Spinal cord (tissue), 10 donors: ENCODE measurements around the gene POMP. TPM values are rescaled to one million over a fixed set of nuclear protein-coding genes. Genes with fewer than 3 reads are reported as not detected.

Experiments used
- DNase-seq, 6 donors: peaks; one replicate each; pipeline versions ENCODE4 v3.0.0 to v3.0.0-alpha.2; 2013 to 2015; ENCODE audit warnings: low spot score in 6 of 6, low read depth in 4 of 6
- H3K27ac ChIP-seq: one replicate; pipeline ENCODE4 v1.5.1; 2013; ENCODE audit warnings: low read depth, low read length, control low read depth
- H3K27me3 ChIP-seq: one replicate; pipeline ENCODE4 v1.6.1; 2013; ENCODE audit warnings: low read length; ENCODE audit not compliant: control insufficient read depth, insufficient read depth
- H3K36me3 ChIP-seq: one replicate; pipeline ENCODE4 v1.6.1; 2013; ENCODE audit warnings: low read length; ENCODE audit not compliant: control insufficient read depth, insufficient read depth
- H3K4me1 ChIP-seq: one replicate; pipeline ENCODE4 v1.6.1; 2013; ENCODE audit warnings: low read length; ENCODE audit not compliant: control insufficient read depth, insufficient read depth
- H3K4me3 ChIP-seq: one replicate; pipeline ENCODE4 v1.5.1; 2013; ENCODE audit warnings: low read depth, low read length, control low read depth
- H3K9me3 ChIP-seq: one replicate; pipeline ENCODE4 v1.6.1; 2013; ENCODE audit warnings: low read length; ENCODE audit not compliant: control insufficient read depth, insufficient read depth
- WGBS: methylation state at CpG from one replicate; pipeline ENCODE4 v1.1.5; 2013; ENCODE audit warnings: missing lambda C conversion rate; ENCODE audit not compliant: insufficient coverage; 5-methylcytosine and 5-hydroxymethylcytosine counted together
- polyA plus RNA-seq, 2 donors: library from polyadenylated mRNA; unstranded; fragments of 120-200 nt; gene quantifications; one replicate each; pipeline ENCODE4 v1.2.1, GENCODE V29; 2013; ENCODE audit not compliant: insufficient read length in 2 of 2
- small RNA-seq: library from RNA; depleted of rRNA; stranded (forward); fragments of <200 nt; gene quantifications from one replicate; pipeline ENCODE3, GENCODE V24; 2014; ENCODE audit warnings: low replicate concordance
- total RNA-seq, 2 donors: library from RNA; depleted of rRNA in 1 of 2; stranded (reverse); fragments of 120-200 nt in 1 of 2; fragments of >200 nt in 1 of 2; gene quantifications; one replicate each; pipeline versions ENCODE4 v1.2.3 to v1.2.4, GENCODE V29; 2013 to 2014
- donor health status: healthy.

POMP gene
- total and polyA plus RNA-seq, 4 donors: 67.5 to 104 (median 84.5) TPM

GRCh38 chr13:28725046-28725610 is 66.2 kb downstream of the POMP start:
- Histone ChIP-seq H3K27me3 (no peaks in the 10 kb centered on the region), H3K4me3 (no peak overlapping the region), H3K9me3 (no peaks in the 10 kb centered on the region), H3K36me3 (no peaks in the 10 kb centered on the region), H3K27ac (no peak overlapping the region), H3K4me1 (no peaks in the 10 kb centered on the region)
- no peak for DNase-seq
- WGBS: 92% methylated on average over 3 of the region's 3 CpGs

Small RNAs within 50 kb of the gene (small RNA-seq; reads per million reads assigned to genes)
- not detected for gene RF00019
- not detected for gene RNU6-53P

Other genes with a start within 250 kb of the POMP start
- gene FLT1, start 164.0 kb upstream of the POMP start, total RNA-seq: 10 to 100 TPM; 27.1 to 29.3 TPM
- gene FLT1, start 164.0 kb upstream of the POMP start, polyA plus RNA-seq: 10 to 100 TPM; 14.6 to 20.7 TPM
- 1 to 10 TPM; 7.8 to 8.5 TPM for gene SLC46A3, start 59.8 kb downstream of the POMP start, total RNA-seq
- 1 to 10 TPM; 4.9 to 7.0 TPM for gene SLC46A3, start 59.8 kb downstream of the POMP start, polyA plus RNA-seq
- gene MTUS2, start 161.2 kb downstream of the POMP start, total RNA-seq: 1 to 10 TPM; 4.6 to 8.6 TPM
- 10 to 100 TPM; 11.6 to 12.5 TPM for gene MTUS2, start 161.2 kb downstream of the POMP start, polyA plus RNA-seq